TTC549 (cell line): ENCODE results near the gene THSD8.
"Not testable (repeated sequence)": the region's sequence is repeated elsewhere in the genome, so short reads cannot be mapped to it uniquely, and the experiment has no call there.

ENCODE experiments used
- FAIRE-seq: peaks from 2 replicates; lab custom pipeline; 2012; peaks lifted over from hg19 to GRCh38; lab: Jason Lieb, UNC

Gene THSD8

GRCh38 chr19:12792051-12792852 is 9.6 kb upstream of the THSD8 start:
- FAIRE-seq, result no peak

- no peak for FAIRE-seq
Observed at GRCh38 chr19:12792853-12793289, 9.0 kb upstream of the THSD8 start.

- no peak for FAIRE-seq
Observed at GRCh38 chr19:12793290-12794195, 8.3 kb upstream of the THSD8 start.

- no peak for FAIRE-seq
Observed at GRCh38 chr19:12794196-12794941, 7.5 kb upstream of the THSD8 start.

- FAIRE-seq, result no peak
Observed at GRCh38 chr19:12794971-12795381, 6.9 kb upstream of the THSD8 start.

- FAIRE-seq, result peak; percentile 52
Observed at GRCh38 chr19:12796146-12797071, 5.5 kb upstream of the THSD8 start.

GRCh38 chr19:12797141-12797587 is 4.7 kb upstream of the THSD8 start:
- FAIRE-seq, result no peak

GRCh38 chr19:12797607-12798006 is 4.3 kb upstream of the THSD8 start:
- FAIRE-seq, result not testable (repeated sequence)

- no peak for FAIRE-seq
Observed at GRCh38 chr19:12799742-12800465, 2.0 kb upstream of the THSD8 start.

- FAIRE-seq, result no peak
Observed at GRCh38 chr19:12800466-12800770, 1.5 kb upstream of the THSD8 start.

GRCh38 chr19:12800923-12801465 is 875 bp upstream of the THSD8 start:
- FAIRE-seq, result no peak

- no peak for FAIRE-seq
Observed at GRCh38 chr19:12802267-12803106, 618 bp downstream of the THSD8 start.

GRCh38 chr19:12804051-12804450 is 2.2 kb downstream of the THSD8 start:
- FAIRE-seq, result no peak

- no peak for FAIRE-seq
Observed at GRCh38 chr19:12806242-12807081, 4.6 kb downstream of the THSD8 start, which contains the start of gene RNASEH2A. Gene RNASEH2A (plus strand): TSS chr19:12806584. CDS start chr19:12806674, 90 bp downstream.

- no peak for FAIRE-seq
Observed at GRCh38 chr19:12815088-12815487, 13.2 kb downstream of the THSD8 start.

- not testable (repeated sequence) for FAIRE-seq
Observed at GRCh38 chr19:12817188-12817587, 15.3 kb downstream of the THSD8 start.

GRCh38 chr19:12817810-12818209 is 15.9 kb downstream of the THSD8 start:
- FAIRE-seq, result not testable (repeated sequence)

GRCh38 chr19:12821761-12822160 is 19.9 kb downstream of the THSD8 start:
- FAIRE-seq, result no peak
